Measurements from ENCODE around the gene AMDHD2. TPM values are rescaled to one million over a fixed set of nuclear protein-coding genes. Genes with fewer than 3 reads are reported as not detected.

The AMDHD2 gene
- total and polyA plus RNA-seq, 7 donors: 21.0 to 39.4 (median 24.3) TPM

DNA sequence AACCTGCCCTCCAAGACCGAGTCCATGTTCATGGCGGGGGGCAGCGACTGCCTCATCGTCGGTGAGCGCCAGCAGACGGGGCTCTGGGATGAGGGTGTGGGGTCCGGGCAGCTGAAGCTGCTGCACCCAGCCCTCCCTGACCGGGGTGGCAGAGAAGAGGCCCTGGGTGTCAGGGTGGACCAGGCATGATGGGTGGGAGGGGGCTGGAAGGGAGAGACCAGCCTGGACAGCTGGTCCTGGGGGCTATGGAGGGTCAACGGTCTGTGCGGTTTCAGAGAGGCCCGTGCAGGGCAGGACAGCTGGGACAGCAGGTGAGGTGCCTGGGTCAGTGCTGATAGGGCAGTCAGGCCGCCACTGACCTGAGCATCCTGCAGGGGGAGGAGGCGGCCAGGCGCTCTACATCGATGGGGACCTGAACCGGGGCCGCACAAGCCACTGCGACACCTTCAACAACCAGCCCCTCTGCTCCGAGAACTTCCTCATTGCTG is 19.7 kb upstream of the AMDHD2 start:
- Histone ChIP-seq H3K9me3 (no peaks in the 10 kb centered on the region), H3K36me3 (peaks cover 0 to 29% (median 7%) of the 10 kb centered on the region in 4 donors), H3K4me1 (peaks cover 0 to 45% (median 25%) of the 10 kb centered on the region in 4 donors), H3K27me3 (no peaks in the 10 kb centered on the region), H3K27ac (no peak overlapping the region), H3K4me3 (no peak overlapping the region)
- 87 to 90% methylated on average over 20 of the region's 20 CpGs for WGBS, 2 donors
- intact Hi-C loops (cut with DNase I): loop anchor here (2.0 to 10.0 kb wide), 4 partner anchors 26 to 226 kb away; partner anchors contain the start of genes CCNF and TBC1D24
- TF ChIP-seq EP300 (IDR thresholded peaks at IDR 0.05): no peak
- TF ChIP-seq POLR2A (IDR thresholded peaks at IDR 0.05): no peak
- TF ChIP-seq, protein P1, sequence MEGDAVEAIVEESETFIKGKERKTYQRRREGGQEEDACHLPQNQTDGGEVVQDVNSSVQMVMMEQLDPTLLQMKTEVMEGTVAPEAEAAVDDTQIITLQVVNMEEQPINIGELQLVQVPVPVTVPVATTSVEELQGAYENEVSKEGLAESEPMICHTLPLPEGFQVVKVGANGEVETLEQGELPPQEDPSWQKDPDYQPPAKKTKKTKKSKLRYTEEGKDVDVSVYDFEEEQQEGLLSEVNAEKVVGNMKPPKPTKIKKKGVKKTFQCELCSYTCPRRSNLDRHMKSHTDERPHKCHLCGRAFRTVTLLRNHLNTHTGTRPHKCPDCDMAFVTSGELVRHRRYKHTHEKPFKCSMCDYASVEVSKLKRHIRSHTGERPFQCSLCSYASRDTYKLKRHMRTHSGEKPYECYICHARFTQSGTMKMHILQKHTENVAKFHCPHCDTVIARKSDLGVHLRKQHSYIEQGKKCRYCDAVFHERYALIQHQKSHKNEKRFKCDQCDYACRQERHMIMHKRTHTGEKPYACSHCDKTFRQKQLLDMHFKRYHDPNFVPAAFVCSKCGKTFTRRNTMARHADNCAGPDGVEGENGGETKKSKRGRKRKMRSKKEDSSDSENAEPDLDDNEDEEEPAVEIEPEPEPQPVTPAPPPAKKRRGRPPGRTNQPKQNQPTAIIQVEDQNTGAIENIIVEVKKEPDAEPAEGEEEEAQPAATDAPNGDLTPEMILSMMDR (IDR thresholded peaks at IDR 0.05): no peak
- no peak for TF ChIP-seq POLR2AphosphoS5 (IDR thresholded peaks at IDR 0.05)
- DNase-seq: no peak

GRCh38 chr16:2500918-2501750 is 19.0 kb upstream of the AMDHD2 start:
- intact Hi-C loops (cut with DNase I): loop anchor here (1.0 to 10.0 kb wide), 5 partner anchors 26 to 226 kb away; partner anchors contain the start of genes ABCA3, CCNF and TBC1D24
- WGBS, 2 donors: 40% methylated on average over 23 of the region's 23 CpGs
- Histone ChIP-seq H3K4me3 (peak overlapping the region in 3 of 4 donors; percentile 1 to 40 (median 35)), H3K27me3 (no peaks in the 10 kb centered on the region), H3K9me3 (no peaks in the 10 kb centered on the region), H3K27ac (peak overlapping the region; percentile 36 to 70 (median 47)), H3K4me1 (peaks cover 0 to 45% (median 25%) of the 10 kb centered on the region in 4 donors), H3K36me3 (peaks cover 0 to 27% (median 7%) of the 10 kb centered on the region in 4 donors)
- TF ChIP-seq POLR2AphosphoS5 (IDR thresholded peaks at IDR 0.05) (peak in 1 of 4 donors; percentile 23), EP300 (IDR thresholded peaks at IDR 0.05) (no peak), POLR2A (IDR thresholded peaks at IDR 0.05) (no peak)
- TF ChIP-seq, protein P1 (IDR thresholded peaks at IDR 0.05): peak; percentile 98 to 99 (median 98)
- DNase-seq: peak; percentile 93

- Histone ChIP-seq H3K4me3 (peak overlapping the region in 1 of 4 donors; percentile 35), H3K27me3 (no peaks in the 10 kb centered on the region), H3K9me3 (no peaks in the 10 kb centered on the region), H3K4me1 (peaks cover 0 to 41% (median 25%) of the 10 kb centered on the region in 4 donors), H3K36me3 (peaks cover 0 to 16% (median 4%) of the 10 kb centered on the region in 4 donors), H3K27ac (peak overlapping the region in 3 of 4 donors; percentile 43 to 70 (median 46))
- DNase-seq: no peak
- 86 to 88% methylated on average over 18 of the region's 18 CpGs for WGBS, 2 donors
- intact Hi-C loops (cut with DNase I): loop anchor here (1.0 to 10.0 kb wide), 5 partner anchors 27 to 227 kb away; partner anchors contain the start of genes ABCA3, CCNF and TBC1D24
- TF ChIP-seq, protein P1 (IDR thresholded peaks at IDR 0.05): no peak
- no peak for TF ChIP-seq POLR2A (IDR thresholded peaks at IDR 0.05)
- TF ChIP-seq EP300 (IDR thresholded peaks at IDR 0.05): no peak
- no peak for TF ChIP-seq POLR2AphosphoS5 (IDR thresholded peaks at IDR 0.05)
Observed at GRCh38 chr16:2501946-2502895, 17.9 kb upstream of the AMDHD2 start.

GRCh38 chr16:2505695-2506094 is 14.5 kb upstream of the AMDHD2 start:
- Histone ChIP-seq H3K4me3 (no peak overlapping the region), H3K4me1 (peaks cover 0 to 25% (median 14%) of the 10 kb centered on the region in 4 donors), H3K27me3 (no peaks in the 10 kb centered on the region), H3K36me3 (no peaks in the 10 kb centered on the region), H3K27ac (no peak overlapping the region), H3K9me3 (no peaks in the 10 kb centered on the region)
- intact Hi-C loops (cut with DNase I): loop anchor here (10.0 kb wide), 1 partner anchor 231 kb away; no protein-coding TSS in a partner anchor
- 92 to 94% methylated on average over 14 of the region's 14 CpGs for WGBS, 2 donors
- DNase-seq: no peak
- TF ChIP-seq, protein P1 (IDR thresholded peaks at IDR 0.05): no peak
- TF ChIP-seq POLR2A (IDR thresholded peaks at IDR 0.05) (no peak), POLR2AphosphoS5 (IDR thresholded peaks at IDR 0.05) (no peak), EP300 (IDR thresholded peaks at IDR 0.05) (no peak)

All from sigmoid colon (tissue), 7 donors.